Ovary (tissue), 9 donors: ENCODE measurements around the gene MTMR2. TPM values are rescaled to one million over a fixed set of nuclear protein-coding genes. Genes with fewer than 3 reads are reported as not detected.

Source experiments
- DNase-seq, 5 donors: peaks; one replicate each; pipeline ENCODE4 v3.0.0-alpha.2; 2019 to 2020
- H3K27ac ChIP-seq, 2 donors: fragments of 200-600 bp; one replicate each; pipeline versions ENCODE4 v1.5.1 to v1.8.0; 2019 to 2022
- H3K27me3 ChIP-seq: fragments of 200-600 bp; one replicate; pipeline ENCODE4 v1.8.0; 2022
- H3K36me3 ChIP-seq: fragments of 200-600 bp; sonication (generic); one replicate; pipeline ENCODE4 v1.5.1; 2019
- H3K4me1 ChIP-seq: one replicate; pipeline ENCODE4 v1.8.1; 2013; ENCODE audit warnings: mild to moderate bottlenecking, moderate library complexity; ENCODE audit not compliant: insufficient read depth
- H3K4me3 ChIP-seq: fragments of 200-600 bp; sonication (generic); one replicate; pipeline ENCODE4 v1.5.1; 2017
- H3K9me3 ChIP-seq, 2 donors: fragments of 200-600 bp in 1 of 2; sonication (generic) in 1 of 2; one replicate each; pipeline versions ENCODE4 v1.5.1 to v1.8.1; 2013 to 2019; ENCODE audit warnings: mild to moderate bottlenecking in 1 of 2, moderate library complexity in 1 of 2
- EP300 ChIP-seq: sonication (generic); formaldehyde crosslinking; IDR thresholded peaks from one replicate; pipeline ENCODE4 v1.6.1; 2017; ENCODE audit warnings: antibody characterized with exemption
- POLR2A ChIP-seq: fragments of 450-650 bp; IDR thresholded peaks from one replicate; pipeline ENCODE4 v1.6.1; 2017; ENCODE audit warnings: antibody characterized with exemption, mild to moderate bottlenecking, moderate library complexity
- WGBS, 3 donors: extraction: QIAGEN DNeasy Blood & Tissue Kit in 1 of 3; methylation state at CpG; one replicate each; pipeline versions ENCODE4 v1.1.5 to v1.1.7; 2013 to 2017; 5-methylcytosine and 5-hydroxymethylcytosine counted together
- intact Hi-C, 4 donors: fragments of 100-400 bp; cut with DNase I; formaldehyde crosslinking; loops; one replicate each; pipeline versions ENCODE4 v1.11.0 to v1.15.1; 2022 to 2023
- polyA plus RNA-seq, 2 donors: library from polyadenylated mRNA; stranded (reverse); fragments of 200-250 nt in 1 of 2; fragments of 350-450 nt in 1 of 2; fragmentation: Illumina TruSeq in 1 of 2; extraction: RNeasy Lipid Tissue Mini Kit (QIAGEN cat#74804) in 1 of 2; gene quantifications; one replicate each; pipeline ENCODE4 v1.2.3, GENCODE V29; 2013 to 2014
- total RNA-seq, 7 donors: library from RNA; depleted of rRNA in 2 of 7; stranded (reverse); fragments of >200 nt in 2 of 7; fragmentation: NEBNext Ultra II Directional in 3 of 7; extraction: Animal tissue kit (Norgen Biotek cat#: 25700) in 3 of 7; gene quantifications; one replicate each; pipeline versions ENCODE4 v1.1.0 to v1.2.4, GENCODE V29; 2016 to 2023
- TF ChIP-seq, protein P1 (sequence below), 3 donors: fragments of 450-650 bp in 2 of 3; fragments of 200-600 bp in 1 of 3; IDR thresholded peaks; one replicate each; pipeline versions ENCODE4 v1.5.1 to v1.8.0; 2016 to 2022; ENCODE audit warnings: antibody characterized with exemption in 3 of 3, mild to moderate bottlenecking in 1 of 3
- donor health status: DM: no; HTN: no; CAD: no; lungs with moderate emphysema.
- donor health status: DM: no; HTN: no; CAD: no.
- donor health status: Bipolar disorder and iron deficiency.
- donor health status: DM: yes; HTN: yes; CAD: no.
- donor health status: DM: no; HTN: no; CAD: no.
- donor health status: DM: yes; HTN: yes; CAD: no.

MTMR2 gene
- total and polyA plus RNA-seq, 9 donors, result 14.1 to 42.5 (median 24.3) TPM

DNA sequence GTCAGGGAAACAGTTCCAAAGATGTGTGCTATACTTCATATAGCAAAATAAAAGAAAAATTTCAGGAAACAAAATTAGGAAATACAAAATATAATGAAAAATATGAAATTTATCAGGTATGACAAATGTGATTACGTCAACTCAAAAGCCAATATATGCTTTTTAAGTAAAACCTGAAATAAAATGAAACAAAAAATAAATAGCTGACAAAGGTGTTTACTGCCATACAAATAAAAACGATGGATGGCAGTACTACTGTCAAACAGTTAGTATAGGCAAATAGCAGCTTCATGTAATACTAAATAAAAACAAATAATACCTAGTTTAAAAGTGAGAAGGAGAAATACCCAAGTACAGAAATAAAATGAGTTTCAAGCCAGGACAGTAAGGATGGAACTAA lies 119.9 kb downstream of the MTMR2 start:
- no peak overlapping the region for H3K4me3 ChIP-seq
- no peak for DNase-seq
- no peaks in the 10 kb centered on the region for H3K36me3 ChIP-seq
- no peaks in the 10 kb centered on the region for H3K4me1 ChIP-seq
- TF ChIP-seq, protein P1, sequence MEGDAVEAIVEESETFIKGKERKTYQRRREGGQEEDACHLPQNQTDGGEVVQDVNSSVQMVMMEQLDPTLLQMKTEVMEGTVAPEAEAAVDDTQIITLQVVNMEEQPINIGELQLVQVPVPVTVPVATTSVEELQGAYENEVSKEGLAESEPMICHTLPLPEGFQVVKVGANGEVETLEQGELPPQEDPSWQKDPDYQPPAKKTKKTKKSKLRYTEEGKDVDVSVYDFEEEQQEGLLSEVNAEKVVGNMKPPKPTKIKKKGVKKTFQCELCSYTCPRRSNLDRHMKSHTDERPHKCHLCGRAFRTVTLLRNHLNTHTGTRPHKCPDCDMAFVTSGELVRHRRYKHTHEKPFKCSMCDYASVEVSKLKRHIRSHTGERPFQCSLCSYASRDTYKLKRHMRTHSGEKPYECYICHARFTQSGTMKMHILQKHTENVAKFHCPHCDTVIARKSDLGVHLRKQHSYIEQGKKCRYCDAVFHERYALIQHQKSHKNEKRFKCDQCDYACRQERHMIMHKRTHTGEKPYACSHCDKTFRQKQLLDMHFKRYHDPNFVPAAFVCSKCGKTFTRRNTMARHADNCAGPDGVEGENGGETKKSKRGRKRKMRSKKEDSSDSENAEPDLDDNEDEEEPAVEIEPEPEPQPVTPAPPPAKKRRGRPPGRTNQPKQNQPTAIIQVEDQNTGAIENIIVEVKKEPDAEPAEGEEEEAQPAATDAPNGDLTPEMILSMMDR (IDR thresholded peaks at IDR 0.05), result no peak
- TF ChIP-seq POLR2A (no peak), EP300 (no peak)
- no peak overlapping the region for H3K27ac ChIP-seq
- H3K9me3 ChIP-seq, result no peaks in the 10 kb centered on the region
- intact Hi-C loops, result no loop called here
- no peaks in the 10 kb centered on the region for H3K27me3 ChIP-seq
- WGBS, 3 donors, result 97 to 99% (median 98%) methylated on average over 2 of the region's 2 CpGs

DNA sequence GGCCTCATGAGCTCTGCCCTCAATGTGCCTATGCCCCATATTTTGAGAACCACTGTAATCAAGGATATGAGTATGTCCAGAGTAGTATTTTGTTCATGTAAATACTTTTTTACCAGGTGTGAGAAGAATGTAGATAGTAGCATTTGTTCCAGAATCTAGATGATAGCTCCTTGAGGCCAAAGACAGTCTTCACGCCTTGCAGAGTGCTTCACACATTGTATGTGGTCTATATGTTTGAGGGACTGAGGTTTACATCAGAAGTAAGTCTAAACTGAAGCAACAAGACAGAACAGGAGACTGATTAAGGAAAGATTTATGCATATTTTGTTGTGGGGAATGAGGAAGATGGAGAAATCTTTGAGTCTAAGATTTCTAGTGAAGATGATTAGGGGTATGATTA lies 121.1 kb downstream of the MTMR2 start:
- no peaks in the 10 kb centered on the region for H3K36me3 ChIP-seq
- intact Hi-C loops, result no loop called here
- TF ChIP-seq, protein P1 (IDR thresholded peaks at IDR 0.05), result no peak
- no peak for TF ChIP-seq EP300
- no peak for DNase-seq
- no peaks in the 10 kb centered on the region for H3K4me1 ChIP-seq
- H3K27ac ChIP-seq, result no peak overlapping the region
- no peaks in the 10 kb centered on the region for H3K9me3 ChIP-seq
- H3K4me3 ChIP-seq, result no peak overlapping the region
- no peaks in the 10 kb centered on the region for H3K27me3 ChIP-seq
- 92 to 100% (median 99%) methylated on average over 1 of the region's 1 CpG for WGBS, 3 donors

GRCh38 chr11:95800438-95800837 lies 123.5 kb downstream of the MTMR2 start:
- Histone ChIP-seq H3K4me1 (no peaks in the 10 kb centered on the region), H3K27me3 (no peaks in the 10 kb centered on the region), H3K4me3 (no peak overlapping the region), H3K9me3 (no peaks in the 10 kb centered on the region), H3K27ac (no peak overlapping the region), H3K36me3 (no peaks in the 10 kb centered on the region)
- no peak for TF ChIP-seq POLR2A
- TF ChIP-seq, protein P1 (IDR thresholded peaks at IDR 0.05), result no peak
- TF ChIP-seq EP300, result no peak
- 95 to 97% (median 96%) methylated on average over 12 of the region's 12 CpGs for WGBS, 3 donors
- intact Hi-C loops, result no loop called here
- DNase-seq, result no peak

GRCh38 chr11:95799546-95799945 lies 124.4 kb downstream of the MTMR2 start:
- TF ChIP-seq, protein P1 (IDR thresholded peaks at IDR 0.05), result no peak
- TF ChIP-seq EP300 (no peak), POLR2A (no peak)
- Histone ChIP-seq H3K36me3 (no peaks in the 10 kb centered on the region), H3K27me3 (no peaks in the 10 kb centered on the region), H3K9me3 (no peaks in the 10 kb centered on the region), H3K27ac (no peak overlapping the region), H3K4me1 (no peaks in the 10 kb centered on the region), H3K4me3 (no peak overlapping the region)
- WGBS, 3 donors, result 84 to 95% (median 89%) methylated on average over 1 of the region's 1 CpG
- no peak for DNase-seq
- intact Hi-C loops, result no loop called here

GRCh38 chr11:95796501-95796900 lies 127.4 kb downstream of the MTMR2 start:
- TF ChIP-seq POLR2A, result no peak
- TF ChIP-seq, protein P1 (IDR thresholded peaks at IDR 0.05), result no peak
- TF ChIP-seq EP300, result no peak
- H3K9me3 ChIP-seq, result no peaks in the 10 kb centered on the region
- H3K36me3 ChIP-seq, result no peaks in the 10 kb centered on the region
- 78 to 88% (median 88%) methylated on average over 4 of the region's 4 CpGs for WGBS, 3 donors
- no peaks in the 10 kb centered on the region for H3K27me3 ChIP-seq
- no peak for DNase-seq
- intact Hi-C loops, result no loop called here
- H3K4me3 ChIP-seq, result no peak overlapping the region
- no peak overlapping the region for H3K27ac ChIP-seq
- H3K4me1 ChIP-seq, result peaks cover 4% of the 10 kb centered on the region
